ENCODE measurements around the gene RAET1G. TPM values are rescaled to one million over a fixed set of nuclear protein-coding genes. Genes with fewer than 3 reads are reported as not detected.
"Not testable (repeated sequence)": the region's sequence is repeated elsewhere in the genome, so short reads cannot be mapped to it uniquely, and the experiment has no call there.

The RAET1G gene
- total RNA-seq, 1 donor from 2014 or later, result not detected

GRCh38 chr6:149933036-149933435, 10.1 kb upstream of the RAET1G start:
- DNase-seq (ENCODE audit: low read depth), result no peak
- TF ChIP-seq CTCF (conservative IDR thresholded peaks at IDR 0.05; ENCODE audit: low read depth, low read length), result no peak
- H3K4me3 ChIP-seq (ENCODE audit: low read depth, low read length), result no peak overlapping the region

GRCh38 chr6:149931501-149931900, 8.6 kb upstream of the RAET1G start:
- TF ChIP-seq CTCF (conservative IDR thresholded peaks at IDR 0.05; ENCODE audit: low read depth, low read length), result no peak
- no peak overlapping the region for H3K4me3 ChIP-seq (ENCODE audit: low read depth, low read length)
- DNase-seq (ENCODE audit: low read depth), result no peak

- TF ChIP-seq CTCF (conservative IDR thresholded peaks at IDR 0.05; ENCODE audit: low read depth, low read length), result peak; percentile 58
- no peak overlapping the region for H3K4me3 ChIP-seq (ENCODE audit: low read depth, low read length)
- no peak for DNase-seq (ENCODE audit: low read depth)
Measured at GRCh38 chr6:149929422-149929821, 6.5 kb upstream of the RAET1G start.

GRCh38 chr6:149927025-149927424, 4.1 kb upstream of the RAET1G start:
- not testable (repeated sequence) for H3K4me3 ChIP-seq (ENCODE audit: low read depth, low read length); DNase-seq (ENCODE audit: low read depth)

GRCh38 chr6:149925974-149926777, 3.3 kb upstream of the RAET1G start:
- no peak for DNase-seq (ENCODE audit: low read depth)
- TF ChIP-seq CTCF (conservative IDR thresholded peaks at IDR 0.05; ENCODE audit: low read depth, low read length), result peak; percentile 88
- H3K4me3 ChIP-seq (ENCODE audit: low read depth, low read length), result peak overlapping the region; percentile 65

GRCh38 chr6:149925253-149925973, 2.5 kb upstream of the RAET1G start:
- TF ChIP-seq CTCF (conservative IDR thresholded peaks at IDR 0.05; ENCODE audit: low read depth, low read length), result no peak
- DNase-seq (ENCODE audit: low read depth), result no peak
- peak overlapping the region; percentile 65 for H3K4me3 ChIP-seq (ENCODE audit: low read depth, low read length)

GRCh38 chr6:149924933-149925252, 2.0 kb upstream of the RAET1G start:
- no peak for DNase-seq (ENCODE audit: low read depth)
- H3K4me3 ChIP-seq (ENCODE audit: low read depth, low read length), result no peak overlapping the region
- no peak for TF ChIP-seq CTCF (conservative IDR thresholded peaks at IDR 0.05; ENCODE audit: low read depth, low read length)
